PC-3 (cell line): ENCODE measurements around the gene SLC45A3. TPM values are rescaled to one million over a fixed set of nuclear protein-coding genes. Genes with fewer than 3 reads are reported as not detected.
A peak's percentile ranks its signal among the peaks of the same experiment; 100 is the strongest.

Experiments
- ATAC-seq: fragments of 200-7000 bp; cut with Tn5 transposase; 2 replicates; pipeline ENCODE4 v1.9.1; 2020; ENCODE audit warnings: mild to moderate bottlenecking, moderate library complexity
- BruUV-seq: library from RNA; stranded (reverse); fragments of 400-500 nt; replicated peaks from 2 replicates; lab custom pipeline; 2021; lab: Mats Ljungman, UMichigan
- CTCF ChIA-PET: fragments of 300-600 bp; sonication (Branson Sonifier 250); formaldehyde crosslinking; loops from one replicate; lab custom pipeline; 2022; ENCODE audit warnings: antibody characterized with exemption; lab: Charles Lee
- POLR2A ChIA-PET: fragments of 300-600 bp; sonication (Branson Sonifier 250); formaldehyde crosslinking; loops from one replicate; lab custom pipeline; 2022; ENCODE audit warnings: antibody characterized with exemption; ENCODE audit not compliant: unreplicated experiment; lab: Charles Lee
- DNase-seq: peaks from one replicate; pipeline ENCODE4 v3.0.0-alpha.2; 2015
- H2AFZ ChIP-seq: fragments of 300-600 bp; sonication (generic); 2 replicates; pipeline ENCODE4 v1.6.0; 2016; ENCODE audit warnings: antibody characterized with exemption, low read length
- H3F3A ChIP-seq: fragments of 300-600 bp; sonication (generic); one replicate; pipeline ENCODE4 v1.6.0; 2017; ENCODE audit warnings: antibody characterized with exemption, low read length, control low read depth, mild to moderate bottlenecking; ENCODE audit not compliant: unreplicated experiment
- H3K27ac ChIP-seq: fragments of 300-600 bp; sonication (generic); 2 replicates; pipeline ENCODE4 v1.5.1; 2016; ENCODE audit warnings: mild to moderate bottlenecking, low read length
- H3K27me3 ChIP-seq: fragments of 300-600 bp; sonication (generic); 2 replicates; pipeline ENCODE4 v1.6.1; 2016; ENCODE audit warnings: low read length, mixed read lengths
- H3K36me3 ChIP-seq: fragments of 300-600 bp; sonication (generic); 2 replicates; pipeline ENCODE4 v1.6.1; 2016; ENCODE audit warnings: low read depth, mixed run types, low read length, mixed read lengths
- H3K4me1 ChIP-seq: fragments of 300-600 bp; sonication (generic); 2 replicates; pipeline ENCODE4 v1.5.1; 2016; ENCODE audit warnings: low read length; ENCODE audit not compliant: insufficient read depth
- H3K4me2 ChIP-seq: fragments of 300-600 bp; sonication (generic); 2 replicates; pipeline ENCODE4 v1.6.0; 2016; ENCODE audit warnings: low read length
- H3K4me3 ChIP-seq: fragments of 300-600 bp; sonication (generic); 2 replicates; pipeline ENCODE4 v1.5.1; 2016; ENCODE audit warnings: mild to moderate bottlenecking, low read length, mixed read lengths
- H3K79me2 ChIP-seq: fragments of 300-600 bp; sonication (generic); 2 replicates; pipeline ENCODE4 v1.6.1; 2017; ENCODE audit warnings: low read length, mixed read lengths
- H3K9ac ChIP-seq: fragments of 300-600 bp; sonication (generic); 2 replicates; pipeline ENCODE4 v1.6.0; 2016; ENCODE audit warnings: mild to moderate bottlenecking, low read length
- H3K9me2 ChIP-seq: fragments of 300-600 bp; sonication (generic); replicated peaks from 2 replicates; pipeline ENCODE4 v1.6.1; 2016; ENCODE audit warnings: mixed run types, low read length, mixed read lengths
- H3K9me3 ChIP-seq: fragments of 300-600 bp; sonication (generic); 2 replicates; pipeline ENCODE4 v1.6.1; 2016; ENCODE audit warnings: low read length, mixed read lengths
- H4K20me1 ChIP-seq: fragments of 300-600 bp; sonication (generic); 2 replicates; pipeline ENCODE4 v1.6.1; 2016; ENCODE audit warnings: low read length, mixed read lengths
- CTCF ChIP-seq: fragments of 300-600 bp; sonication (generic); conservative IDR thresholded peaks from 2 replicates; pipeline ENCODE4 v1.5.1; 2017; ENCODE audit warnings: antibody characterized with exemption, low read depth, mild to moderate bottlenecking, low read length
- EZH2 ChIP-seq: fragments of 300-600 bp; sonication (generic); IDR thresholded peaks from one replicate; pipeline ENCODE4 v1.6.1; 2017; ENCODE audit warnings: antibody characterized with exemption, mild to moderate bottlenecking, low read length; ENCODE audit not compliant: unreplicated experiment
- EZH2phosphoT487 ChIP-seq: fragments of 300-600 bp; sonication (generic); IDR thresholded peaks from 2 replicates; pipeline ENCODE4 v1.6.1; 2018; ENCODE audit warnings: mild to moderate bottlenecking, antibody characterized with exemption, low read length, borderline replicate concordance
- intact Hi-C: fragments of 100-400 bp; cut with micrococcal nuclease; formaldehyde crosslinking; loops from 2 replicates; pipeline ENCODE4 v1.9.0; 2023
- total RNA-seq: library from RNA; depleted of rRNA; stranded (reverse); fragments of >200 nt; gene quantifications from 2 replicates; pipeline ENCODE4 v1.2.3, GENCODE V29; 2014

SLC45A3 gene
- total RNA-seq, 1 experiment from 2014 or later: 33.2 TPM

DNA sequence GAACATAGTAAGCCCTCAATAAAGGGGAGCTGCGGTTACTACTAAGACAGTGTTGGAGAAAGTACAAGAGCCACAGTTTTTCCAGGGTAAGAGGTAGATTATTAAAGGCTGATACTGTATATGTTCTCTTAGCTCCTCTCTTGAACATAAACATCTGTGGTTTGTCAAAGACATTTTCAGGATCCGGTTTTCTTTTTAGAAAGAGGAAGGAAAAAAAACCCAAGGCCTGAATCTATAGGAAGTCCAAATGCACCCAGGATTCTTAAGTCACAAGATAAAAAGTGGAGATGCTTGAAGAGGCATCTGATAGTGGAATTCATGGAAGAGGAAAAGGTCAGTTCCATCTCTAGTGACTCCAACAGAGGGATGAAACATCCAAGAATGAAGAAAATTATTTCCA is 24.6 kb upstream of the SLC45A3 start:
- no peaks in the 10 kb centered on the region for H3F3A ChIP-seq
- no peaks in the 10 kb centered on the region for H3K9me2 ChIP-seq
- H2AFZ ChIP-seq: no peak overlapping the region
- peaks cover 11% of the 10 kb centered on the region for H3K4me1 ChIP-seq
- no TSS peak for BruUV-seq
- no peak overlapping the region for H3K4me2 ChIP-seq
- intact Hi-C loops: no loop called here
- H3K4me3 ChIP-seq: no peak overlapping the region
- peaks cover 2% of the 10 kb centered on the region; the same call in 1 of the 2 replicates for H3K36me3 ChIP-seq
- DNase-seq: no peak
- TF ChIP-seq EZH2phosphoT487: no peak
- no peak for TF ChIP-seq EZH2
- no peak for TF ChIP-seq CTCF
- H3K9me3 ChIP-seq: no peaks in the 10 kb centered on the region
- H4K20me1 ChIP-seq: no peaks in the 10 kb centered on the region
- no peaks in the 10 kb centered on the region for H3K27me3 ChIP-seq
- H3K9ac ChIP-seq: no peak overlapping the region
- CTCF ChIA-PET: no interaction called here
- no peaks in the 10 kb centered on the region for H3K79me2 ChIP-seq
- no peak for ATAC-seq
- POLR2A ChIA-PET: no interaction called here
- H3K27ac ChIP-seq: no peak overlapping the region

- ChIA-PET POLR2A (interaction anchor here (0.9 kb wide), 1 partner anchor 73 kb away, joined by 5 read pairs; no protein-coding TSS in a partner anchor), CTCF (interaction anchor here (0.6 to 2.1 kb wide), 2 partner anchors 44 to 159 kb away, joined by 3 to 11 read pairs; no protein-coding TSS in a partner anchor)
- intact Hi-C loops: loop anchor here (2.0 kb wide), 1 partner anchor 22 kb away; the partner anchor contains the start of gene SLC45A3
- Histone ChIP-seq H3K27ac (no peak overlapping the region), H3K4me2 (no peak overlapping the region), H3F3A (no peaks in the 10 kb centered on the region), H3K27me3 (no peaks in the 10 kb centered on the region), H3K4me3 (no peak overlapping the region), H2AFZ (no peak overlapping the region), H3K4me1 (peaks cover 11% of the 10 kb centered on the region), H3K9me3 (no peaks in the 10 kb centered on the region), H3K9ac (no peak overlapping the region), H4K20me1 (no peaks in the 10 kb centered on the region), H3K36me3 (peaks cover 2% of the 10 kb centered on the region; the same call in 1 of the 2 replicates), H3K79me2 (no peaks in the 10 kb centered on the region), H3K9me2 (no peaks in the 10 kb centered on the region)
- TF ChIP-seq EZH2 (no peak), EZH2phosphoT487 (no peak), CTCF (no peak)
- DNase-seq (no peak), ATAC-seq (peak; percentile 85)
- BruUV-seq: no TSS peak
These were observed 22.8 kb upstream of the SLC45A3 start for GRCh38 chr1:205703072-205703471.

DNA sequence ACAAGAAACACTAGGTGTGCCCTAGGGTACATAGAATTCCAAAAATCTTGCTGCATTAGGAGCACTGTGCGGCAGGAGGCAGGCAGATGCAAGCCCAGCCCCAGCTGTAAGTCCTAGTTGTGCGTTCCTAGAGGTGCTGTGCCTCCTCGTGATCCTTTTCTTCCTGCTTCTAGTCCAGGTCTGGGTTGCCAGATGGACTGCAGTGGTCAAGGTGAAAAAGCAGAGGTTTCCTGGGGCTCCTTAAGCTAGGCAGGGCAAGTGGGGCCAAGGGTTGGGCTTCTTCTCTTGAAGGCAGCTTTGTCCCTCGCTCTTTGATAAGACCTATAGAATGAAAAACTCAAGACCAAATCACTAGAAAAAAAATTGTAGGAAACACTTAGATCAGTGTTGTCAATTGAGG is 21.6 kb upstream of the SLC45A3 start:
- ChIA-PET POLR2A (no interaction called here), CTCF (interaction anchor here (2.1 kb wide), 1 partner anchor 43 kb away, joined by 11 read pairs; no protein-coding TSS in a partner anchor)
- TF ChIP-seq EZH2phosphoT487: no peak
- no peak for TF ChIP-seq EZH2
- no peak for TF ChIP-seq CTCF
- DNase-seq (no peak), ATAC-seq (no peak)
- H3K4me3 ChIP-seq: no peak overlapping the region
- no peak overlapping the region for H2AFZ ChIP-seq
- no peaks in the 10 kb centered on the region for H4K20me1 ChIP-seq
- H3K27me3 ChIP-seq: no peaks in the 10 kb centered on the region
- peaks cover 11% of the 10 kb centered on the region for H3K4me1 ChIP-seq
- no TSS peak for BruUV-seq
- no peak overlapping the region for H3K4me2 ChIP-seq
- no peaks in the 10 kb centered on the region for H3K79me2 ChIP-seq
- no peaks in the 10 kb centered on the region for H3K9me2 ChIP-seq
- intact Hi-C loops: loop anchor here (2.0 kb wide), 1 partner anchor 21 kb away; the partner anchor contains the start of gene SLC45A3
- H3F3A ChIP-seq: no peaks in the 10 kb centered on the region
- H3K27ac ChIP-seq: no peak overlapping the region
- H3K9me3 ChIP-seq: no peaks in the 10 kb centered on the region
- no peak overlapping the region for H3K9ac ChIP-seq
- no peaks in the 10 kb centered on the region for H3K36me3 ChIP-seq
